ENCODE data around the gene IL11RA.
A peak's percentile ranks its signal among the peaks of the same experiment; 100 is the strongest.

The IL11RA gene

GRCh38 chr9:34651876-34652601 lies at the start of gene IL11RA:
TSS of gene IL11RA (plus strand) at chr9:34652185. CDS start at chr9:34655218, 3,033 bp downstream.
- DNase-seq (ENCODE audit: low read depth): peak; percentile 75

- peak; percentile 54 for DNase-seq (ENCODE audit: low read depth)
Observed at GRCh38 chr9:34603610-34604231, 48.3 kb upstream of the IL11RA start.

GRCh38 chr9:34606190-34606589 lies 45.8 kb upstream of the IL11RA start:
- no peak for DNase-seq (ENCODE audit: low read depth)

GRCh38 chr9:34606905-34607304 lies 45.1 kb upstream of the IL11RA start:
- no peak for DNase-seq (ENCODE audit: low read depth)

GRCh38 chr9:34607331-34607730 lies 44.7 kb upstream of the IL11RA start:
- no peak for DNase-seq (ENCODE audit: low read depth)

GRCh38 chr9:34610434-34611206 lies 41.4 kb upstream of the IL11RA start:
- DNase-seq (ENCODE audit: low read depth): peak; percentile 16

GRCh38 chr9:34611251-34611810 lies 40.7 kb upstream of the IL11RA start:
- DNase-seq (ENCODE audit: low read depth): no peak

GRCh38 chr9:34611811-34612787 lies 39.9 kb upstream of the IL11RA start, which contains the start of gene RPP25L:
TSS of gene RPP25L (minus strand) at chr9:34612097. CDS start at chr9:34611296, 801 bp downstream.
- peak; percentile 72 for DNase-seq (ENCODE audit: low read depth)

GRCh38 chr9:34612788-34613390 lies 39.1 kb upstream of the IL11RA start:
- DNase-seq (ENCODE audit: low read depth): peak; percentile 60

GRCh38 chr9:34615132-34615531 lies 36.9 kb upstream of the IL11RA start:
- no peak for DNase-seq (ENCODE audit: low read depth)

- peak; percentile 93 for DNase-seq (ENCODE audit: low read depth)
Observed at GRCh38 chr9:34620061-34620994, 31.7 kb upstream of the IL11RA start, which contains the start of gene DCTN3. TSS of gene DCTN3 (minus strand) at chr9:34620495. CDS start at chr9:34620464, 31 bp downstream.

- DNase-seq (ENCODE audit: low read depth): no peak
Observed at GRCh38 chr9:34623374-34624235, 28.4 kb upstream of the IL11RA start.

GRCh38 chr9:34624475-34625185 lies 27.4 kb upstream of the IL11RA start:
- no peak for DNase-seq (ENCODE audit: low read depth)

GRCh38 chr9:34625186-34625486 lies 26.8 kb upstream of the IL11RA start:
- no peak for DNase-seq (ENCODE audit: low read depth)

GRCh38 chr9:34627716-34628655 lies 24.0 kb upstream of the IL11RA start:
- no peak for DNase-seq (ENCODE audit: low read depth)

GRCh38 chr9:34628656-34629490 lies 23.1 kb upstream of the IL11RA start, which contains the start of gene ARID3C:
TSS of gene ARID3C (minus strand) at chr9:34629066. CDS start at chr9:34628014, 1,052 bp downstream.
- no peak for DNase-seq (ENCODE audit: low read depth)
